ENCODE results near the gene STMP1.

The STMP1 gene

GRCh38 chr7:135704698-135705097 is 42.4 kb downstream of the STMP1 start:
- H3K27me3 ChIP-seq (ENCODE audit: insufficient read depth, low read length, poor library complexity): no peaks in the 10 kb centered on the region
- H3K79me2 ChIP-seq (ENCODE audit: insufficient read depth, low read length): no peaks in the 10 kb centered on the region
- H2AFZ ChIP-seq (ENCODE audit: low read depth, low read length): no peak overlapping the region
- no peaks in the 10 kb centered on the region for H3K4me1 ChIP-seq (ENCODE audit: insufficient read depth, low read length)
- H4K20me1 ChIP-seq (ENCODE audit: insufficient read depth, low read length): no peaks in the 10 kb centered on the region
- ATAC-seq (ENCODE audit: insufficient read depth, low read depth) (no peak), DNase-seq (no peak)
- TF ChIP-seq CTCF (IDR thresholded peaks at IDR 0.05; ENCODE audit: borderline replicate concordance, extremely low read depth, low read length, poor library complexity, severe bottlenecking) (no peak), EZH2 (IDR thresholded peaks at IDR 0.05; ENCODE audit: borderline replicate concordance, low read depth, low read length, severe bottlenecking) (no peak)
- no peak overlapping the region for H3K9ac ChIP-seq (ENCODE audit: low read depth, low read length)
- no peak overlapping the region for H3K27ac ChIP-seq (ENCODE audit: low read length)
- no peaks in the 10 kb centered on the region for H3K9me3 ChIP-seq (ENCODE audit: insufficient read depth, low read length, severe bottlenecking)
- no peak overlapping the region for H3K4me2 ChIP-seq (ENCODE audit: insufficient read depth, low read length)
- H3K36me3 ChIP-seq (ENCODE audit: insufficient read depth, low read length): no peaks in the 10 kb centered on the region
- H3K4me3 ChIP-seq (ENCODE audit: low read depth in 1 of 2, low read length in 2 of 2): no peak overlapping the region

- H3K36me3 ChIP-seq (ENCODE audit: insufficient read depth, low read length): no peaks in the 10 kb centered on the region
- H3K27me3 ChIP-seq (ENCODE audit: insufficient read depth, low read length, poor library complexity): no peaks in the 10 kb centered on the region
- no peaks in the 10 kb centered on the region for H3K9me3 ChIP-seq (ENCODE audit: insufficient read depth, low read length, severe bottlenecking)
- TF ChIP-seq EZH2 (IDR thresholded peaks at IDR 0.05; ENCODE audit: borderline replicate concordance, low read depth, low read length, severe bottlenecking) (no peak), CTCF (IDR thresholded peaks at IDR 0.05; ENCODE audit: borderline replicate concordance, extremely low read depth, low read length, poor library complexity, severe bottlenecking) (no peak)
- no peak for ATAC-seq (ENCODE audit: insufficient read depth, low read depth)
- no peak for DNase-seq
- no peaks in the 10 kb centered on the region for H3K79me2 ChIP-seq (ENCODE audit: insufficient read depth, low read length)
- H2AFZ ChIP-seq (ENCODE audit: low read depth, low read length): no peak overlapping the region
- H3K4me3 ChIP-seq (ENCODE audit: low read depth in 1 of 2, low read length in 2 of 2): no peak overlapping the region
- H3K4me1 ChIP-seq (ENCODE audit: insufficient read depth, low read length): no peaks in the 10 kb centered on the region
- H3K9ac ChIP-seq (ENCODE audit: low read depth, low read length): no peak overlapping the region
- no peaks in the 10 kb centered on the region for H4K20me1 ChIP-seq (ENCODE audit: insufficient read depth, low read length)
- no peak overlapping the region for H3K4me2 ChIP-seq (ENCODE audit: insufficient read depth, low read length)
- H3K27ac ChIP-seq (ENCODE audit: low read length): no peak overlapping the region
These were observed 43.9 kb downstream of the STMP1 start for GRCh38 chr7:135706038-135706742.

- Histone ChIP-seq H3K9me3 (ENCODE audit: insufficient read depth, low read length, severe bottlenecking) (no peaks in the 10 kb centered on the region), H3K27me3 (ENCODE audit: insufficient read depth, low read length, poor library complexity) (no peaks in the 10 kb centered on the region), H3K4me2 (ENCODE audit: insufficient read depth, low read length) (no peak overlapping the region), H2AFZ (ENCODE audit: low read depth, low read length) (no peak overlapping the region), H3K27ac (ENCODE audit: low read length) (no peak overlapping the region), H3K4me3 (ENCODE audit: low read depth in 1 of 2, low read length in 2 of 2) (no peak overlapping the region), H3K9ac (ENCODE audit: low read depth, low read length) (no peak overlapping the region), H3K36me3 (ENCODE audit: insufficient read depth, low read length) (no peaks in the 10 kb centered on the region), H3K79me2 (ENCODE audit: insufficient read depth, low read length) (no peaks in the 10 kb centered on the region), H3K4me1 (ENCODE audit: insufficient read depth, low read length) (no peaks in the 10 kb centered on the region), H4K20me1 (ENCODE audit: insufficient read depth, low read length) (no peaks in the 10 kb centered on the region)
- no peak for ATAC-seq (ENCODE audit: insufficient read depth, low read depth)
- TF ChIP-seq EZH2 (IDR thresholded peaks at IDR 0.05; ENCODE audit: borderline replicate concordance, low read depth, low read length, severe bottlenecking) (no peak), CTCF (IDR thresholded peaks at IDR 0.05; ENCODE audit: borderline replicate concordance, extremely low read depth, low read length, poor library complexity, severe bottlenecking) (no peak)
- DNase-seq: no peak
These were observed 44.7 kb downstream of the STMP1 start for GRCh38 chr7:135706858-135707569.

Data from DND-41 (cell line).